Gastroesophageal sphincter (tissue), 4 donors: ENCODE data around the gene DDX3X. TPM values are rescaled to one million over a fixed set of nuclear protein-coding genes. Genes with fewer than 3 reads are reported as not detected.
A peak's percentile ranks its signal among the peaks of the same experiment; 100 is the strongest.

Experiments
- ATAC-seq: fragments of 150-250 bp; one replicate; pipeline ENCODE4 v1.9.1; 2016; ENCODE audit warnings: mild to moderate bottlenecking, moderate library complexity
- H3K27ac ChIP-seq, 4 donors: fragments of 200-600 bp; sonication (generic) in 3 of 4; 1 replicate in 3 of 4; 2 replicates in 1 of 4; pipeline ENCODE4 v1.5.1; 2016 to 2019
- H3K27me3 ChIP-seq: fragments of 200-600 bp; sonication (generic); one replicate; pipeline ENCODE4 v1.5.1; 2019
- H3K36me3 ChIP-seq, 2 donors: fragments of 200-600 bp; sonication (generic); one replicate each; pipeline ENCODE4 v1.5.1; 2019; ENCODE audit warnings: control low read depth in 1 of 2
- H3K4me1 ChIP-seq, 3 donors: fragments of 200-600 bp; sonication (generic); 1 replicate in 2 of 3; 2 replicates in 1 of 3; pipeline ENCODE4 v1.5.1; 2016 to 2019; ENCODE audit warnings: control low read depth in 2 of 3
- H3K4me3 ChIP-seq, 2 donors: fragments of 200-600 bp; sonication (generic); one replicate each; pipeline ENCODE4 v1.5.1; 2019; ENCODE audit warnings: mild to moderate bottlenecking in 1 of 2, moderate library complexity in 1 of 2
- H3K9me3 ChIP-seq, 3 donors: fragments of 200-600 bp; sonication (generic); one replicate each; pipeline ENCODE4 v1.5.1; 2017 to 2019; ENCODE audit warnings: control low read depth in 2 of 3
- EP300 ChIP-seq: sonication (generic); formaldehyde crosslinking; IDR thresholded peaks from one replicate; pipeline ENCODE4 v1.6.1; 2017; ENCODE audit warnings: antibody characterized with exemption, mild to moderate bottlenecking
- POLR2A ChIP-seq, 2 donors: fragments of 450-650 bp; IDR thresholded peaks; one replicate each; pipeline ENCODE4 v1.6.1; 2017; ENCODE audit warnings: antibody characterized with exemption in 2 of 2, mild to moderate bottlenecking in 2 of 2, moderate library complexity in 1 of 2
- POLR2AphosphoS5 ChIP-seq: sonication (generic); formaldehyde crosslinking; IDR thresholded peaks from one replicate; pipeline ENCODE4 v1.6.1; 2017; ENCODE audit warnings: antibody characterized with exemption
- WGBS, 2 donors: methylation state at CpG; one replicate each; pipeline ENCODE4 v1.1.5; 2018; ENCODE audit warnings: low coverage in 1 of 2; 5-methylcytosine and 5-hydroxymethylcytosine counted together
- total RNA-seq, 4 donors: library from RNA; depleted of rRNA; stranded (reverse); fragments of >200 nt; gene quantifications; one replicate each; pipeline ENCODE4 v1.1.0, GENCODE V29; 2016
- TF ChIP-seq, protein P1 (sequence below), 4 experiments: fragments of 200-600 bp in 2 of 4; fragments of 450-650 bp in 2 of 4; sonication (generic) in 1 of 4; IDR thresholded peaks; one replicate each; pipeline ENCODE4 v1.5.1; 2017 to 2019; ENCODE audit warnings: antibody characterized with exemption in 4 of 4, mild to moderate bottlenecking in 2 of 4, moderate library complexity in 2 of 4

Gene DDX3X
- total RNA-seq, 4 donors from 2014 or later, result 226 to 385 (median 318) TPM

DNA sequence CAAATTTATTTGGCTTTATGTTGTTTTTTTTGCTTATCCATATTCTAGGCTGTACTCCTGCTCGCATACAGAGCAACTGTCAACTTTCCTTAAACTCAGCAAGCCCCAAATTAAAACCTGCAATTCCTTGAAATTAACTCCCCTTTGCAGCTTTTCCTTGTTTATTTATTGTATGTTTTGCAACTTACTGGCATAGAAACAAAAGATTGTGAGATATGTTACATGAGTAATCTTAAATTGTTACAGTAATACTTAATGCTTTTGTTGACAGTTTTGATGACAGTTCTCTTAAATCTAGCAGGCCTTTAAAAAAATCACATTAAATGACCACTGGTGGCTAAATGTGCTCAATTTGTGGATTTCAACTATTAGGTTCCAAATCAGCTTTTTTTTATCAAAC lies 4.5 kb downstream of the DDX3X start:
- WGBS, 2 donors, result 18 to 27% methylated on average over 1 of the region's 1 CpG

DNA sequence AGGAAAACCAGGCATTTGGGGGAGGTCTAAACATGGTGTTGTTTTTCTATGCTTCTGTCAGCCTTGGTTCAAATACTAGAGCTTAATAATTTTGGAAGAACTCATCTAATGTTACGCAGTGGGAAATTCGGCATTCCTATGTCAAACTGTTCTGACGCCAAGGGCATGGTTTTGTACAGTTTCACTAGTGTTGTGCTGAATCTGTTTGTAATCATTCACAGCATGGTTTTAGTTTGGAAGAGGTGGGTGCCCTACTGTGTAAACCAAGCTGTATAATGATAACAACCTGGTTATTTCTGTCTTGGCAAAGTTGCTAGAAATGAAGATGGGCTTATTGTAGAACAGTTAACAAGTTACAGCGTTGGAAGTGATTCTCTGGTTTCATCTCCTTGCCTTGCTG lies 5.2 kb downstream of the DDX3X start:
- TF ChIP-seq POLR2AphosphoS5, result peak; percentile 62
- no peak for TF ChIP-seq EP300
- TF ChIP-seq, protein P1, sequence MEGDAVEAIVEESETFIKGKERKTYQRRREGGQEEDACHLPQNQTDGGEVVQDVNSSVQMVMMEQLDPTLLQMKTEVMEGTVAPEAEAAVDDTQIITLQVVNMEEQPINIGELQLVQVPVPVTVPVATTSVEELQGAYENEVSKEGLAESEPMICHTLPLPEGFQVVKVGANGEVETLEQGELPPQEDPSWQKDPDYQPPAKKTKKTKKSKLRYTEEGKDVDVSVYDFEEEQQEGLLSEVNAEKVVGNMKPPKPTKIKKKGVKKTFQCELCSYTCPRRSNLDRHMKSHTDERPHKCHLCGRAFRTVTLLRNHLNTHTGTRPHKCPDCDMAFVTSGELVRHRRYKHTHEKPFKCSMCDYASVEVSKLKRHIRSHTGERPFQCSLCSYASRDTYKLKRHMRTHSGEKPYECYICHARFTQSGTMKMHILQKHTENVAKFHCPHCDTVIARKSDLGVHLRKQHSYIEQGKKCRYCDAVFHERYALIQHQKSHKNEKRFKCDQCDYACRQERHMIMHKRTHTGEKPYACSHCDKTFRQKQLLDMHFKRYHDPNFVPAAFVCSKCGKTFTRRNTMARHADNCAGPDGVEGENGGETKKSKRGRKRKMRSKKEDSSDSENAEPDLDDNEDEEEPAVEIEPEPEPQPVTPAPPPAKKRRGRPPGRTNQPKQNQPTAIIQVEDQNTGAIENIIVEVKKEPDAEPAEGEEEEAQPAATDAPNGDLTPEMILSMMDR (IDR thresholded peaks at IDR 0.05), result no peak
- TF ChIP-seq POLR2A (IDR thresholded peaks at IDR 0.05), result no peak
- Histone ChIP-seq H3K4me1 (peaks cover 2 to 50% (median 18%) of the 10 kb centered on the region in 3 donors), H3K4me3 (peak overlapping the region in 1 of 2 donors; percentile 82), H3K27ac (peak overlapping the region in 3 of 4 donors; percentile 3 to 100 (median 98)), H3K27me3 (no peaks in the 10 kb centered on the region), H3K36me3 (peaks cover 0 to 36% of the 10 kb centered on the region in 2 donors), H3K9me3 (no peaks in the 10 kb centered on the region)
- WGBS, 2 donors, result 8 to 39% methylated on average over 1 to 2 of the region's 4 CpGs
- no peak for ATAC-seq

More for the DNA sequence above, 4.5 kb downstream of the DDX3X start:
- H3K4me3 ChIP-seq, result peak overlapping the region in 1 of 2 donors; percentile 82
- H3K27ac ChIP-seq, result peak overlapping the region in 2 of 4 donors; percentile 98 to 100
- no peak for TF ChIP-seq POLR2AphosphoS5
- no peak for TF ChIP-seq EP300
- no peak for TF ChIP-seq POLR2A (IDR thresholded peaks at IDR 0.05)
- TF ChIP-seq, protein P1 (IDR thresholded peaks at IDR 0.05), result no peak
- H3K36me3 ChIP-seq, result peaks cover 0 to 28% of the 10 kb centered on the region in 2 donors
- no peak for ATAC-seq
- no peaks in the 10 kb centered on the region for H3K27me3 ChIP-seq
- H3K9me3 ChIP-seq, result no peaks in the 10 kb centered on the region
- H3K4me1 ChIP-seq, result peaks cover 2 to 50% (median 18%) of the 10 kb centered on the region in 3 donors

DNA sequence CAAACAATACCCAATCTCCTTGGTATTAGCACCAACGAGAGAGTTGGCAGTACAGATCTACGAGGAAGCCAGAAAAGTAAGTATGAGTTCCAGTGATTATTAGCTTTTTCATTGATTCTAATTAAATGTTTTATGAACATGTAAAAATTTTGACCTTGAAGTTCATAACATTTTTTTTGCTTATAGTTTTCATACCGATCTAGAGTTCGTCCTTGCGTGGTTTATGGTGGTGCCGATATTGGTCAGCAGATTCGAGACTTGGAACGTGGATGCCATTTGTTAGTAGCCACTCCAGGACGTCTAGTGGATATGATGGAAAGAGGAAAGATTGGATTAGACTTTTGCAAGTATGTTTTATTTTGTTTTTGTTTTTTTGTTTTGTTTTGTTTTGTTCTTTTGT lies 10.1 kb downstream of the DDX3X start:
- H3K36me3 ChIP-seq, result peaks cover 0 to 83% of the 10 kb centered on the region in 2 donors
- no peaks in the 10 kb centered on the region for H3K9me3 ChIP-seq
- no peak for ATAC-seq
- 83 to 88% methylated on average over 9 of the region's 9 CpGs for WGBS, 2 donors
- no peak overlapping the region for H3K4me3 ChIP-seq
- H3K27ac ChIP-seq, result no peak overlapping the region
- H3K27me3 ChIP-seq, result no peaks in the 10 kb centered on the region
- H3K4me1 ChIP-seq, result peaks cover 2 to 37% (median 11%) of the 10 kb centered on the region in 3 donors
- no peak for TF ChIP-seq POLR2AphosphoS5
- TF ChIP-seq POLR2A (IDR thresholded peaks at IDR 0.05), result no peak
- TF ChIP-seq, protein P1 (IDR thresholded peaks at IDR 0.05), result no peak
- TF ChIP-seq EP300, result no peak

DNA sequence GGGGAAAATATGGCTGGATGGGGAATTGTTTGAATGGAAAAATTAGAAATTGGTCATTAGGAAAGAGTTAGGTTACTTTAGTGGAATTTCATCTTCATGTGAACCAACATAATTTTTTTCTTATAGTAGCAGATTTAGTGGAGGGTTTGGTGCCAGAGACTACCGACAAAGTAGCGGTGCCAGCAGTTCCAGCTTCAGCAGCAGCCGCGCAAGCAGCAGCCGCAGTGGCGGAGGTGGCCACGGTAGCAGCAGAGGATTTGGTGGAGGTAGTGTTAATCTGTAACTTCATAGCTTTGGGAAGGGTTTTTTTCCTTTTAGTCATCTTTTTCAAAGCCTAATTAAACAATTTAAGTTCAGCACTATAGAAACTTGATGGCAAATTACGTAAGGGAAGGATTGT lies 13.2 kb downstream of the DDX3X start:
- Histone ChIP-seq H3K4me1 (peaks cover 0 to 17% (median 0%) of the 10 kb centered on the region in 3 donors), H3K9me3 (no peaks in the 10 kb centered on the region), H3K36me3 (peaks cover 0 to 67% of the 10 kb centered on the region in 2 donors), H3K27me3 (no peaks in the 10 kb centered on the region), H3K4me3 (no peak overlapping the region), H3K27ac (no peak overlapping the region)
- 88 to 96% methylated on average over 6 to 8 of the region's 8 CpGs for WGBS, 2 donors
- no peak for TF ChIP-seq POLR2A (IDR thresholded peaks at IDR 0.05)
- TF ChIP-seq, protein P1 (IDR thresholded peaks at IDR 0.05), result no peak
- TF ChIP-seq EP300, result no peak
- TF ChIP-seq POLR2AphosphoS5, result no peak
- no peak for ATAC-seq

DNA sequence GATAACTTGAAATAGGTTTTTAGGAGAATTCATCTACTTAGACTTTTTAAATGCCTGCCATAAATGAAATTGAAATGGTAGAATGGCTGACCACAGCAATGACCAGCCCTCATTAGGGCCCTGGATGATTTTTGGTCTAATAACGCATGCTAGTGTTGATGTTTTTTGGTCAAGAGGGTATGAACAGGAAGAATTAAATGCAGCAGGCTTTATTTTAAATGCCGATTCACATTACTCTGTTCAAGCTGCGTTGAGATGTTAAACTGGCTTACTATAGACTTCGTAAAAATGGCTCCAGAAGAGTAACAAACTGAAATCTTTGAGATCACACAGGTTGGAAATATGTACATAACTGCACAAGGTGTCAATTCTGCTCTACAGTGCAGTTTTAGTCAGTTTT lies 14.6 kb downstream of the DDX3X start:
- WGBS, 2 donors, result 89 to 96% methylated on average over 3 of the region's 4 CpGs
- Histone ChIP-seq H3K36me3 (peaks cover 0 to 53% of the 10 kb centered on the region in 2 donors), H3K27me3 (no peaks in the 10 kb centered on the region), H3K27ac (no peak overlapping the region), H3K9me3 (no peaks in the 10 kb centered on the region), H3K4me3 (no peak overlapping the region), H3K4me1 (peaks cover 0 to 12% (median 0%) of the 10 kb centered on the region in 3 donors)
- TF ChIP-seq, protein P1 (IDR thresholded peaks at IDR 0.05), result no peak
- TF ChIP-seq POLR2AphosphoS5, result no peak
- no peak for ATAC-seq
